Activated T-helper 1 cell treated with anti-CD3 and anti-CD28 coated beads, Interleukin-12 subunit alpha, Interleukin-12 subunit beta, Interleukin-2, Interleukin-4 antibody, amounts not matched to agents 30 ng/mL and 10 ng/mL and 1 ng/mL, durations not matched to agents 14 hours and 24 hours and 36 hours (primary cell): ENCODE measurements around the gene PRG3. TPM values are rescaled to one million over a fixed set of nuclear protein-coding genes. Genes with fewer than 3 reads are reported as not detected.

Experiments
- DNase-seq: peaks from one replicate; pipeline ENCODE4 v3.0.0; 2021; ENCODE audit warnings: low spot score
- H3K27ac Mint-ChIP-seq: one replicate; pipeline ENCODE4 v1.8.0; 2021; ENCODE audit warnings: mild to moderate bottlenecking, mixed read lengths
- H3K27me3 Mint-ChIP-seq: one replicate; pipeline ENCODE4 v1.8.0; 2022; ENCODE audit warnings: mild to moderate bottlenecking, moderate library complexity, mixed read lengths; ENCODE audit not compliant: insufficient read depth
- H3K36me3 Mint-ChIP-seq: one replicate; pipeline ENCODE4 v1.8.0; 2021; ENCODE audit warnings: low read depth, mixed read lengths
- H3K4me1 Mint-ChIP-seq: one replicate; pipeline ENCODE4 v1.8.0; 2021; ENCODE audit warnings: low read depth, mixed read lengths
- H3K4me3 Mint-ChIP-seq: one replicate; pipeline ENCODE4 v1.8.0; 2021; ENCODE audit warnings: mild to moderate bottlenecking, moderate library complexity, mixed read lengths
- H3K9me3 Mint-ChIP-seq: one replicate; pipeline ENCODE4 v1.8.0; 2021; ENCODE audit warnings: mixed read lengths
- intact Hi-C: fragments of 100-400 bp; cut with micrococcal nuclease; formaldehyde crosslinking; loops from one replicate; pipeline ENCODE4 v1.15.1; 2024
- total RNA-seq: library from RNA; stranded (reverse); gene quantifications from 2 replicates; pipeline ENCODE4 v1.2.3, GENCODE V29; 2022

The PRG3 gene, protein sequence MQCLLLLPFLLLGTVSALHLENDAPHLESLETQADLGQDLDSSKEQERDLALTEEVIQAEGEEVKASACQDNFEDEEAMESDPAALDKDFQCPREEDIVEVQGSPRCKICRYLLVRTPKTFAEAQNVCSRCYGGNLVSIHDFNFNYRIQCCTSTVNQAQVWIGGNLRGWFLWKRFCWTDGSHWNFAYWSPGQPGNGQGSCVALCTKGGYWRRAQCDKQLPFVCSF
- total RNA-seq = not detected in 2 replicates

DNA sequence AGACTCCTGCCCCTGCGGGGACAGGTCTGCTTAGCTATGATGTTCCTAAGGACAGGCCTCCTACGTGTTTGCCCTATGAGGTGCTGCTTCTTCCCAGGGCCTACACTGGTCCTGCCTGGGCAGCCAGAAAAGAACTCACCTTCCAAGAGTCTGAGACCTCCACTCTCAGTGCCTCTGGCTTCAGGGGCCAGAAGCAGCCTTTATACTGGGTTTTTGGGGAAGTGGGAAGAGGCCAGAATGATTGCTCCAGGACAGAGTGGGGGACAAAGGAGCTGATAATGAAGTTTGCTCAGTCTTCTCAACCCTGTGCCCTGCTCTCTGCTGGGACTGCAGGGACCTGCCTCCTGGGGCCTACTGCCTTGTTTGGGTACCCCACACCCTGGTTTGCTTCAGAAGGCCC lies at the start of gene PRG3:
Gene PRG3, minus strand, starts transcription at position 176 of the 400 bp plus-strand sequence. CDS start 442 bp downstream, outside the sequence.
- intact Hi-C loops = no loop called here
- Mint-ChIP-seq H3K4me1 (no peaks in the 10 kb centered on the region), H3K27ac (no peak within 1 kb of the TSS), H3K9me3 (no peaks in the 10 kb centered on the region), H3K36me3 (no peaks in the 10 kb centered on the region), H3K4me3 (no peak within 1 kb of the TSS), H3K27me3 (peaks cover 8% of the 10 kb centered on the region)
- DNase-seq = no peak

DNA sequence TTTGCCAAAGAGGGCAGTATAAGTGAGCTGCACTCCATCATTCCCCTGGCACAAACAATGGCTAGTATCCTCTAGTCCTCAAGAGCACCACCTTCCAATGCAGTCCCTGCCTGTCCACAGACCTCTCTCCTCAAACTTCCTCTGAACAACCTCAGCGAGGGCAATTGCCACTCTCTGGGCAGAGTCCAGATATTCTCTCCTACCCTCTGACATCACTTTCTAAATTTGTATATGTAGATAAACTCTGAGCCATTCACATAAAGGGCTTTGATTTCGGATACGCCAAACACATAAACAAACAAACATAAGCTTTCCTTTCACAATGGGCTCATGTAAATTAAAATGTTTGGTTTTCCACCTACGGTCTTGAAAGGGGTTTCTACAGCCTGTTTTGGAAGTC lies 49.0 kb upstream of the PRG3 start:
- H3K4me1 Mint-ChIP-seq = peaks cover 39% of the 10 kb centered on the region
- no peaks in the 10 kb centered on the region for H3K9me3 Mint-ChIP-seq
- H3K4me3 Mint-ChIP-seq = no peak overlapping the region
- intact Hi-C loops = loop anchor here (5.0 to 10.0 kb wide), 2 partner anchors 1095 to 1147 kb away; partner anchors contain the start of genes LPXN and ZFP91
- peaks cover 10% of the 10 kb centered on the region for H3K36me3 Mint-ChIP-seq
- DNase-seq = no peak
- H3K27me3 Mint-ChIP-seq = peaks cover 3% of the 10 kb centered on the region
- H3K27ac Mint-ChIP-seq = no peak overlapping the region

DNA sequence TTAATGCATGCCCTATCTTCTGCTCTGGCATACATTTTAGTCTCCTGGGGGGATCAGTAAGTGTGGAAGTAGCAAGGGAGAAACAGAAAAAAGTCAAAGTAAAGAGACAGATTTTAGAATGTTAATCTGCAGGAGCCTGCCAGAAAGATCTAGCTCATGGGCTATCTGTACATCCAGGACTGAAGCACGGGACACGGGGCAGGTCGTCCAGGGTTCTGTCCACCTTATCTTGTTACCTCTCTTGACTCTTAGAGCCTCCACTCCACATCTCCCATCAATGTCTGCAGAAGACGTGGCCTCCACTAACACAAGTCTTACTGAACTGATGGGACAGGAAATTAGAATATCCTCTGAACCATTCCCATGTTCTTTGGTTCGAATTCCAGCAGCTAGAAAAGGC lies 47.7 kb upstream of the PRG3 start:
- intact Hi-C loops = loop anchor here (5.0 to 10.0 kb wide), 2 partner anchors 1096 to 1149 kb away; partner anchors contain the start of genes LPXN and ZFP91
- H3K4me3 Mint-ChIP-seq = no peak overlapping the region
- H3K36me3 Mint-ChIP-seq = peaks cover 19% of the 10 kb centered on the region
- no peak overlapping the region for H3K27ac Mint-ChIP-seq
- H3K4me1 Mint-ChIP-seq = peaks cover 52% of the 10 kb centered on the region
- H3K9me3 Mint-ChIP-seq = no peaks in the 10 kb centered on the region
- no peak for DNase-seq
- peaks cover 3% of the 10 kb centered on the region for H3K27me3 Mint-ChIP-seq

DNA sequence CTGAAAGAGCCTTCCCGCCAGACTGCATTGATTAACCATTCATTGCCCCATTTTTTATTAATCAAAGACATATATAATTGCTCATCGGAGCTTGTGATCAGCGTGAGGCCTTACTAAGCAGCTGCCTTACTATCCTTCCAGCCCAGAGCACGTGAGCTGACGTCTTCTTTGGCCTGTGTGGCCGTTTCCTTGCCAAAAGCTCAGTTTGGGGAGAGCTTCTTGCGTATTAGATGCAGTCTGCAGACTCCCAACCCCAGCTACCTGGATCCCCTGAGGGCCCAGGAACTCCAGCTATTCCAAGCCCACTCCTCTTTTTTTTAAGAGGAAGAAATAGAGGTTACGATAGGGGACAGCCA lies 46.8 kb upstream of the PRG3 start:
- peaks cover 3% of the 10 kb centered on the region for H3K27me3 Mint-ChIP-seq
- H3K9me3 Mint-ChIP-seq = no peaks in the 10 kb centered on the region
- intact Hi-C loops = loop anchor here (1.0 to 10.0 kb wide), 4 partner anchors 33 to 1150 kb away; partner anchors contain the start of genes LPXN, RTN4RL2, TIMM10 and ZFP91
- H3K4me3 Mint-ChIP-seq = peak overlapping the region; percentile 90
- H3K36me3 Mint-ChIP-seq = peaks cover 25% of the 10 kb centered on the region
- no peak for DNase-seq
- peak overlapping the region; percentile 58 for H3K27ac Mint-ChIP-seq
- H3K4me1 Mint-ChIP-seq = peaks cover 56% of the 10 kb centered on the region

DNA sequence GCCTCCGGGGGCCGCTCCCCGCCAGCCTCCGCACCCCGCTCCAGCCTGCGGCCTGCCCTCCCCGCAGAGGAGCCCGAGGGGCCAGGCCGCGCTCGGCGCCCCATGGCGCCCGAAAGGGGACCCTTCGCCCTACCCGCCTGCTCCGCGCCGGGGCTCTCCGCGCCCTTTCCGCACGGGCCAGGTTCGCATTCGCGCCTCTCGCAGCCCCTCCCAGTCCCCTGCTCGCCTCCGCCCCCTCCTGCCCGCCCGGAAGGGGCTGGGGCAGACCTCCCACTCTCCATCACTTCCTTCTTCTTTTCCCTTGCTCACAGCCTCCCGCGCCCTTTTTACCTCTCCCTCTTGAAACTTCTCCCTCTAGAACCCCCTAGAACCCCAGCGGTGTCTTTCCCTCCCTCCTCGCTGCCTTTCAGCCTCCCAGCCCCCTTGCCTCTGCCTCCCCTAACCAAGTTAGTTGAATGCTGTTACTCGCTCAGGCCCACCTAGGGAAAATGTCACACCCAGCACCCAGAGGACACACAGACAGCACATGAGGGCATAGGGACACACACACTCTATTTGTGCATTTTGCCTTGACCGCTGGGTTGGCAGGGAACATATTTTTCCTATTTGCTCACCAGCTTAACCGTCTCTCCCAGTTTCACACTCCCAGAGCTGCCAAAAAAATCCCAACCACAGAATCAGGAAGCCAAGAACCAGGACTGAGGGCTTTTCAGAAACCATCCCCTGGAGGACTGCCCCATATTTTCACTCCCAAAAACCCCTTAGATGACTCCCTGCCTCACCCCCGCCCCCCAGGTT lies 46.2 kb upstream of the PRG3 start, which contains the start of gene SLC43A3:
Gene SLC43A3, minus strand, starts transcription at position 193 of the 798 bp plus-strand sequence. CDS start 949 bp downstream, outside the sequence.
- peak within 1 kb of the TSS; percentile 90 for H3K4me3 Mint-ChIP-seq
- intact Hi-C loops = loop anchor here (1.0 to 10.0 kb wide), 4 partner anchors 33 to 1150 kb away; partner anchors contain the start of genes LPXN, RTN4RL2, TIMM10 and ZFP91
- H3K36me3 Mint-ChIP-seq = peaks cover 30% of the 10 kb centered on the region
- peak; percentile 60 for DNase-seq
- peak within 1 kb of the TSS; percentile 80 for H3K27ac Mint-ChIP-seq
- H3K9me3 Mint-ChIP-seq = no peaks in the 10 kb centered on the region
- H3K4me1 Mint-ChIP-seq = peaks cover 56% of the 10 kb centered on the region
- H3K27me3 Mint-ChIP-seq = peaks cover 3% of the 10 kb centered on the region

DNA sequence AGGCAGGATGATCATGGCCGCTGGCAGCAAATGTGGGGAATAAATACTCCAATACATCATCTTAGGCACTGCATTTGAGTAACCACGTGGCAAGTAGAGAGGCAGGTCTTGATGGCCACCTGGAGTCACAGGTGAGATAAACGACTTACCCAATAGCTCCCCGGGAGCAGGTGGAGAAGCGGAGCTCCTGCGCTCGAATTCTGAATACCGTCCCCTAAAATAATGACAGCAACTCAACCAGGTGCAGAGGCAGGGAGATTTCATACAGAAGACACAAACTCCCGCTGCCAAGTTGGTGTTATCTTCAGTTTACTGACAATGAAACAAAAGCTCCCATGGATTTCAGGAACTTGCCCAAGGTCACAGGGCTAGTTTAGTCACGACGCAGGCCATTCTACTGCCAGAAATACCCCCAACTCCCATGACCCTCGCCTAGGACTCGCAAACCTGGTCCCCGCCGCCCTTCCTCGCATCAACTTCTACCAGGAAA lies 45.5 kb upstream of the PRG3 start:
- Mint-ChIP-seq H3K9me3 (no peaks in the 10 kb centered on the region), H3K4me1 (peaks cover 55% of the 10 kb centered on the region), H3K4me3 (peak overlapping the region; percentile 90), H3K27me3 (peaks cover 3% of the 10 kb centered on the region), H3K36me3 (peaks cover 34% of the 10 kb centered on the region), H3K27ac (peak overlapping the region; percentile 80)
- intact Hi-C loops = loop anchor here (5.0 to 10.0 kb wide), 2 partner anchors 1098 to 1151 kb away; partner anchors contain the start of genes LPXN and ZFP91
- DNase-seq = no peak

DNA sequence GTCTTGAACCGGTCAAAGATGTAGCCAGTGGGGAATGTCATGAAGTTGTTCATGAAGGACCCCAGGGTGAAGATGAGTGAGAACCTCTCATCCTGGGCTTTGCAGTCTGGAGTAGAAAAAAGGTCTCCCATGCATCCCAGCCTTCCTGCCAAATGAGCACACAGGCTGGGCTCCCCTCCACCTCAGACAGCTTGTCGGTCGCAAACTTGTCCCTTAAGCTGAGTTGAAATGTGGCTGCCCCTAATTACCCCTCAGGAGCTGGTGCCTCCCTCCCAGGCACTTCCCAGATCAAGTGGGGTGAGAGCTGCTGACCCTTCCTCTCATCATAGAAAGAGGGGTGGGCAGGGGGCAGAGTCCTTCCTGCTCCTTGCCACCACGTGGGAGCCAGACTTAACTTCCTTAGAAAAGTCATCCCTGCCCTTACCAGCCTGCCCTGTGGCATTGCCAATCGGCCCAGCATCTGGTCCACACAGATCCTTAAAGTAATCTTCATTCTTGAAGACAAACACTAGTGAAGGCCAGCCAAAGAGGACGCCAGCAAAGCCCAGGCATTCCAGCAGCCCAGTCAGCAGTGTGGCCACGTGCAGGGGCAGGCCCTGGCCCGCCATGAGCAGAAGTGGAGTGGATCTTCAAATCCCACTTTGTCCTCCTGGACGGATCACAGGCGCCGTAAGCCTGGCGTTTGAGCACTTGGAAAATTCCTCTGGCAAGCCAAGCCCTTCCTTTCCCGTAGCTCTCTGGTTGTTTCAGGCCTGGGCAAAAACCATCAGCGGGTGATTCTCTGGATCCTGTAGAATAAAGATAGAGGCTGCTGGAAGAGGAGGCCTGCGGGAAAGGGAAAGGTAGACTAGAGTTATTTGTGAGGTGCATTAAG lies 44.9 kb upstream of the PRG3 start:
- Mint-ChIP-seq H3K9me3 (no peaks in the 10 kb centered on the region), H3K27ac (peak overlapping the region; percentile 85), H3K4me3 (peak overlapping the region; percentile 90), H3K36me3 (peaks cover 38% of the 10 kb centered on the region), H3K27me3 (peaks cover 3% of the 10 kb centered on the region), H3K4me1 (peaks cover 55% of the 10 kb centered on the region)
- intact Hi-C loops = loop anchor here (1.0 to 10.0 kb wide), 10 partner anchors 20 to 1151 kb away; partner anchors contain the start of genes LPXN, SELENOH, YPEL4 and ZFP91
- DNase-seq = no peak

DNA sequence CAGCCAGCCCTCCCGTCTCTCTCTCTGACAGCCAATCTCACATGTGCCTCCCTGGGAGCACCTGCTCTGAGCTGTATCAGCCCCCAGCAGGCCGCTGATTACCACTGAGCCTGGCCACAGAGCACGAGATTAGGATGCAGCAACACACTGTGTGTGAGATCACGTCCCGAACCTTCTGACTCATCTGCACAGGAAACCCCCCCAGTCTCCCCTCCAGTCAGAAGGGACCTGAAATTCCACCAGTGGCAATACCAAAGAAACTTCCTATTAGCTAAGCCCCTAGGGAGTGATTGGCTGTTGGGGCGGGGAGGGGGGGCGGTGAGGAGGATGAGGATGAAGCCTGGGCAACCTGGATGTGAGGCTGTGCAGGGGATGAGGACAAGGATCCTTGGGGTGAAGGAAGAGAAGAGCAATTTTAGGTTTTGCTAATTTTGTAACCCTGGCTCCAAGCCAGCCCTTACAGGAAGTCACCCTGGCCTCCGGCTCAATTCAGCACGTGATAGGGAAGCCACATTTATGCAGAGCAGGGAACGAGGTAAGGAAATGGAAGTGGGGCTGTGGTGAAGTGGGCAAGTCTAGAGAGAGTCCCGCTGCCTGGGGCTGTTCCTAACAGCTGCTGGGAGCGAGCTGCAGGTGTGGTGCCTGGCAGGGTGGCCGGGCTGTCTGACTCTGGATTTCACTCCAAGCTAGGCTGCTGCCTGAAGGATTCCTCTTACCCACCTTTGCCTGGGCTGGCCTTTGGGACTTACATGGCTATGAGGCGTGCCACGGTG lies 44.0 kb upstream of the PRG3 start:
- peak; percentile 72 for DNase-seq
- peak overlapping the region; percentile 85 for H3K27ac Mint-ChIP-seq
- no peaks in the 10 kb centered on the region for H3K9me3 Mint-ChIP-seq
- peaks cover 46% of the 10 kb centered on the region for H3K36me3 Mint-ChIP-seq
- peaks cover 3% of the 10 kb centered on the region for H3K27me3 Mint-ChIP-seq
- H3K4me3 Mint-ChIP-seq = peak overlapping the region; percentile 90
- intact Hi-C loops = loop anchor here (1.0 to 10.0 kb wide), 12 partner anchors 19 to 1152 kb away; partner anchors contain the start of genes LPXN, SELENOH, YPEL4 and ZFP91
- peaks cover 60% of the 10 kb centered on the region for H3K4me1 Mint-ChIP-seq

DNA sequence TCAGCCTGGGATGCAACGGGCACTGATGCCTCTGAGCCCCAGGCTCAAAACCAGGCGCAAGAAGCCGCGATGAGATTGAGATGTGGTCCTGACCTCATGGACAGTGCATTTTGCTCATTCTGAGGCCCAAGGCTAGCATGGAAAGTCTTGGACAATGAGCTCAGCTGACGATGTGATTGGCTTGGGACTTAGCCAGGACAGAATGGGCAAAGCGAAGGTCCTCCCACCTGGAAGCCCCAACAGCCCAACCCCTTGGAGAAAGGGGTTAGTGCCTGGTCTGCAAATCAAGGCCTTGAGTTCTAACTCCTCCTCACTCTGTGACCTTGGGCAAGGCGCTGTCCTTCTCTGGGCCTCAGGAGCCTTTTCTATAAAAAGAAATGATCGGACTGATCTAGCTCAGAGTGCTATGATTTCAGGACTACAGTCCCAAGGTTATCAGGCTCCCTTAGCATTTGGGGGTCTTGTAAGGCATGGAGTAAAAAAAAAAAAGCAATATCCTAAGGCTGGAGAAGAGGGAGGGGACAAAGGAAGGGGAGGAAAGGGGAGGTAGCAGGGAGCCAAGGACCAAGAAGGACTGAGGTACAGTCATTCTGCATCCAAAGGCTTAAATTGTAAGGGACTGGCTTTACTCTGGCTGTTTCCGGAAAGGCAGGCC lies 43.3 kb upstream of the PRG3 start:
- H3K4me1 Mint-ChIP-seq = peaks cover 62% of the 10 kb centered on the region
- peak overlapping the region; percentile 90 for H3K4me3 Mint-ChIP-seq
- intact Hi-C loops = loop anchor here (1.0 to 10.0 kb wide), 7 partner anchors 33 to 1101 kb away; partner anchors contain the start of gene YPEL4
- H3K27me3 Mint-ChIP-seq = peaks cover 3% of the 10 kb centered on the region
- peaks cover 49% of the 10 kb centered on the region for H3K36me3 Mint-ChIP-seq
- peak overlapping the region; percentile 85 for H3K27ac Mint-ChIP-seq
- DNase-seq = no peak
- no peaks in the 10 kb centered on the region for H3K9me3 Mint-ChIP-seq

DNA sequence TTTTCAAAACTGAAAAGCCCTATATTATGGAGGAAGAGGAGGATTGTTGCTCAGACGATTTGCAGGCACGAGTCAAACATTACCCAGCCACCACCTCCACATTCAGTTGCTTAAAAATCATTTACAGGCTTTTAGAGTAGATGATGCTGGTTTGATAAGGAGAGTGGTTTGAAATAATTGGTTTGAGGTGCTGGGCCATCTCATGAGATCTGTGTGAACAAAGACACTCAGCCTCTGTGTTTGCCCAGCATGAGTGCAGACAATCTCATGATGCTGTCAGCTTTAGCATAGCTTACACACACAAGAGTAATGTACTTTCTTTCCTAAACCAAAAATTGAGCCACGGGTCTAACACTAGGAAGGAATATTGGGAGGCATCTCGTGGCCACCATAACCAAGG lies 41.7 kb upstream of the PRG3 start:
- intact Hi-C loops = loop anchor here (10.0 kb wide), 1 partner anchor 1102 kb away; no protein-coding TSS in a partner anchor
- H3K4me1 Mint-ChIP-seq = peaks cover 60% of the 10 kb centered on the region
- H3K27me3 Mint-ChIP-seq = no peaks in the 10 kb centered on the region
- H3K27ac Mint-ChIP-seq = peak overlapping the region; percentile 10
- no peak for DNase-seq
- H3K9me3 Mint-ChIP-seq = no peaks in the 10 kb centered on the region
- H3K4me3 Mint-ChIP-seq = peak overlapping the region; percentile 13
- H3K36me3 Mint-ChIP-seq = peaks cover 59% of the 10 kb centered on the region

DNA sequence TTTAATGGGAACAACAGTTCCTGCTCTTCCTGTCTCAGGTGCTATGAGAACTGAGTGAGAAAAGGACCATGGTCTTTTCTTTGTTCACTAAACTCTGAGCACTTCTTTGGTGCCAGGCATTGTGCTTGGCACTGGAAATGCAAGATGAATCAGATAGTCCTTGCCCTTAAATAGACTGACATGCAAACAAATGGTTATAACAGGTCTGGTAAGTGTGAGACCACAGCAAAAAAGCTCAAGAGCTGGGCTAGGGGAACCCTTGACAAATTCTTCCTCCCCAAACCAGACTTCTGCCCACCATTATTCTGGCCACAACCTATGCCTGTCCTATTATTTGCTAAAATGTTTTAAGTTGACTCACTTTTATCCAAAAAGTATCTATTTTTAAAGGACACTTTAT lies 40.9 kb upstream of the PRG3 start:
- peaks cover 53% of the 10 kb centered on the region for H3K4me1 Mint-ChIP-seq
- no peak overlapping the region for H3K4me3 Mint-ChIP-seq
- no peak for DNase-seq
- no peaks in the 10 kb centered on the region for H3K9me3 Mint-ChIP-seq
- no peaks in the 10 kb centered on the region for H3K27me3 Mint-ChIP-seq
- H3K27ac Mint-ChIP-seq = no peak overlapping the region
- intact Hi-C loops = loop anchor here (10.0 kb wide), 1 partner anchor 1103 kb away; no protein-coding TSS in a partner anchor
- peaks cover 67% of the 10 kb centered on the region for H3K36me3 Mint-ChIP-seq
